ENCODE data around the gene PSMC4.

The PSMC4 gene

GRCh38 chr19:39993605-39994004 is 22.6 kb downstream of the PSMC4 start:
- H3K4me3 Mint-ChIP-seq, result no peak overlapping the region
- peaks cover 34% of the 10 kb centered on the region for H3K36me3 Mint-ChIP-seq (ENCODE audit: low read depth)
- H3K4me1 Mint-ChIP-seq (ENCODE audit: low read depth), result peaks cover 34% of the 10 kb centered on the region
- H3K9me3 Mint-ChIP-seq, result peaks cover 28% of the 10 kb centered on the region
- no peak overlapping the region for H3K27ac Mint-ChIP-seq
- H3K27me3 Mint-ChIP-seq (ENCODE audit: low read depth), result no peaks in the 10 kb centered on the region

GRCh38 chr19:39994361-39994760 is 23.4 kb downstream of the PSMC4 start:
- Mint-ChIP-seq H3K4me1 (ENCODE audit: low read depth) (peaks cover 32% of the 10 kb centered on the region), H3K4me3 (no peak overlapping the region), H3K9me3 (peaks cover 28% of the 10 kb centered on the region), H3K27ac (no peak overlapping the region), H3K27me3 (ENCODE audit: low read depth) (no peaks in the 10 kb centered on the region), H3K36me3 (ENCODE audit: low read depth) (peaks cover 32% of the 10 kb centered on the region)

- H3K27ac Mint-ChIP-seq, result peak overlapping the region; percentile 54
- peaks cover 29% of the 10 kb centered on the region for H3K36me3 Mint-ChIP-seq (ENCODE audit: low read depth)
- H3K4me1 Mint-ChIP-seq (ENCODE audit: low read depth), result peaks cover 28% of the 10 kb centered on the region
- peaks cover 26% of the 10 kb centered on the region for H3K9me3 Mint-ChIP-seq
- no peaks in the 10 kb centered on the region for H3K27me3 Mint-ChIP-seq (ENCODE audit: low read depth)
- H3K4me3 Mint-ChIP-seq, result peak overlapping the region; percentile 71
Measured at GRCh38 chr19:39995794-39996193, 24.8 kb downstream of the PSMC4 start.

GRCh38 chr19:39996218-39996810 is 25.3 kb downstream of the PSMC4 start:
- peak overlapping the region; percentile 97 for H3K4me3 Mint-ChIP-seq
- H3K27me3 Mint-ChIP-seq (ENCODE audit: low read depth), result no peaks in the 10 kb centered on the region
- H3K4me1 Mint-ChIP-seq (ENCODE audit: low read depth), result peaks cover 28% of the 10 kb centered on the region
- peaks cover 29% of the 10 kb centered on the region for H3K36me3 Mint-ChIP-seq (ENCODE audit: low read depth)
- H3K9me3 Mint-ChIP-seq, result peaks cover 26% of the 10 kb centered on the region
- peak overlapping the region; percentile 94 for H3K27ac Mint-ChIP-seq

GRCh38 chr19:39996811-39997637 is 26.1 kb downstream of the PSMC4 start, which contains the start of gene ZNF546:
Gene ZNF546 (plus strand): TSS chr19:39997060. CDS start chr19:39998327, 1,267 bp downstream.
- Mint-ChIP-seq H3K27me3 (ENCODE audit: low read depth) (no peaks in the 10 kb centered on the region), H3K4me3 (peak within 1 kb of the TSS; percentile 97), H3K4me1 (ENCODE audit: low read depth) (peaks cover 28% of the 10 kb centered on the region), H3K36me3 (ENCODE audit: low read depth) (peaks cover 29% of the 10 kb centered on the region), H3K27ac (peak within 1 kb of the TSS; percentile 94), H3K9me3 (peaks cover 26% of the 10 kb centered on the region)

GRCh38 chr19:39997638-39998216 is 26.8 kb downstream of the PSMC4 start:
- no peaks in the 10 kb centered on the region for H3K27me3 Mint-ChIP-seq (ENCODE audit: low read depth)
- H3K27ac Mint-ChIP-seq, result peak overlapping the region; percentile 94
- peaks cover 19% of the 10 kb centered on the region for H3K9me3 Mint-ChIP-seq
- peak overlapping the region; percentile 97 for H3K4me3 Mint-ChIP-seq
- peaks cover 28% of the 10 kb centered on the region for H3K4me1 Mint-ChIP-seq (ENCODE audit: low read depth)
- H3K36me3 Mint-ChIP-seq (ENCODE audit: low read depth), result peaks cover 27% of the 10 kb centered on the region

- Mint-ChIP-seq H3K27me3 (ENCODE audit: low read depth) (no peaks in the 10 kb centered on the region), H3K9me3 (peaks cover 11% of the 10 kb centered on the region), H3K36me3 (ENCODE audit: low read depth) (peaks cover 20% of the 10 kb centered on the region), H3K27ac (no peak overlapping the region), H3K4me3 (peak overlapping the region; percentile 97), H3K4me1 (ENCODE audit: low read depth) (peaks cover 25% of the 10 kb centered on the region)
Measured at GRCh38 chr19:39998501-39998900, 27.5 kb downstream of the PSMC4 start.

GRCh38 chr19:40005691-40006272 is 34.8 kb downstream of the PSMC4 start:
- no peaks in the 10 kb centered on the region for H3K27me3 Mint-ChIP-seq (ENCODE audit: low read depth)
- no peak overlapping the region for H3K27ac Mint-ChIP-seq
- H3K4me3 Mint-ChIP-seq, result no peak overlapping the region
- peaks cover 6% of the 10 kb centered on the region for H3K4me1 Mint-ChIP-seq (ENCODE audit: low read depth)
- H3K9me3 Mint-ChIP-seq, result peaks cover 12% of the 10 kb centered on the region
- peaks cover 46% of the 10 kb centered on the region for H3K36me3 Mint-ChIP-seq (ENCODE audit: low read depth)

- Mint-ChIP-seq H3K27me3 (ENCODE audit: low read depth) (no peaks in the 10 kb centered on the region), H3K4me3 (no peak overlapping the region), H3K4me1 (ENCODE audit: low read depth) (peaks cover 6% of the 10 kb centered on the region), H3K27ac (no peak overlapping the region), H3K9me3 (peaks cover 12% of the 10 kb centered on the region), H3K36me3 (ENCODE audit: low read depth) (peaks cover 49% of the 10 kb centered on the region)
Measured at GRCh38 chr19:40006273-40006691, 35.3 kb downstream of the PSMC4 start.

GRCh38 chr19:40009674-40010073 is 38.7 kb downstream of the PSMC4 start:
- Mint-ChIP-seq H3K4me3 (no peak overlapping the region), H3K36me3 (ENCODE audit: low read depth) (peaks cover 76% of the 10 kb centered on the region), H3K27me3 (ENCODE audit: low read depth) (no peaks in the 10 kb centered on the region), H3K4me1 (ENCODE audit: low read depth) (peaks cover 6% of the 10 kb centered on the region), H3K27ac (no peak overlapping the region), H3K9me3 (peaks cover 40% of the 10 kb centered on the region)

GRCh38 chr19:40013991-40014390 is 43.0 kb downstream of the PSMC4 start:
- no peak overlapping the region for H3K4me3 Mint-ChIP-seq
- no peaks in the 10 kb centered on the region for H3K4me1 Mint-ChIP-seq (ENCODE audit: low read depth)
- no peak overlapping the region for H3K27ac Mint-ChIP-seq
- H3K27me3 Mint-ChIP-seq (ENCODE audit: low read depth), result no peaks in the 10 kb centered on the region
- peaks cover 55% of the 10 kb centered on the region for H3K36me3 Mint-ChIP-seq (ENCODE audit: low read depth)
- H3K9me3 Mint-ChIP-seq, result peaks cover 68% of the 10 kb centered on the region

- Mint-ChIP-seq H3K27me3 (ENCODE audit: low read depth) (no peaks in the 10 kb centered on the region), H3K27ac (no peak overlapping the region), H3K4me3 (no peak overlapping the region), H3K4me1 (ENCODE audit: low read depth) (no peaks in the 10 kb centered on the region), H3K9me3 (peaks cover 82% of the 10 kb centered on the region), H3K36me3 (ENCODE audit: low read depth) (peaks cover 5% of the 10 kb centered on the region)
Measured at GRCh38 chr19:40023969-40024368, 53.0 kb downstream of the PSMC4 start.

- H3K4me1 Mint-ChIP-seq (ENCODE audit: low read depth), result no peaks in the 10 kb centered on the region
- peaks cover 79% of the 10 kb centered on the region for H3K9me3 Mint-ChIP-seq
- no peak overlapping the region for H3K4me3 Mint-ChIP-seq
- H3K36me3 Mint-ChIP-seq (ENCODE audit: low read depth), result peaks cover 9% of the 10 kb centered on the region
- no peaks in the 10 kb centered on the region for H3K27me3 Mint-ChIP-seq (ENCODE audit: low read depth)
- H3K27ac Mint-ChIP-seq, result no peak overlapping the region
Measured at GRCh38 chr19:40025938-40026596, 55.1 kb downstream of the PSMC4 start.

- H3K27ac Mint-ChIP-seq, result no peak overlapping the region
- peaks cover 76% of the 10 kb centered on the region for H3K9me3 Mint-ChIP-seq
- no peaks in the 10 kb centered on the region for H3K27me3 Mint-ChIP-seq (ENCODE audit: low read depth)
- H3K36me3 Mint-ChIP-seq (ENCODE audit: low read depth), result peaks cover 10% of the 10 kb centered on the region
- H3K4me3 Mint-ChIP-seq, result no peak overlapping the region
- no peaks in the 10 kb centered on the region for H3K4me1 Mint-ChIP-seq (ENCODE audit: low read depth)
Measured at GRCh38 chr19:40026597-40026970, 55.6 kb downstream of the PSMC4 start.

Data from T-helper 1 cell treated with Interleukin-12 subunit alpha and Interleukin-12 subunit beta and Interleukin-4 antibody, amounts not matched to agents 30 μg/mL and 1 μg/mL, for 36 hours (primary cell).